HG03460 (cell line): ENCODE measurements around the gene CLSTN2.
"Not testable (repeated sequence)": the region's sequence is repeated elsewhere in the genome, so short reads cannot be mapped to it uniquely, and the experiment has no call there.

Experiments
- ATAC-seq: cut with Tn5 transposase; IDR thresholded peaks from one replicate; pipeline ENCODE4 v1.9.1; 2021; ENCODE audit not compliant: unreplicated experiment

CLSTN2 gene

DNA sequence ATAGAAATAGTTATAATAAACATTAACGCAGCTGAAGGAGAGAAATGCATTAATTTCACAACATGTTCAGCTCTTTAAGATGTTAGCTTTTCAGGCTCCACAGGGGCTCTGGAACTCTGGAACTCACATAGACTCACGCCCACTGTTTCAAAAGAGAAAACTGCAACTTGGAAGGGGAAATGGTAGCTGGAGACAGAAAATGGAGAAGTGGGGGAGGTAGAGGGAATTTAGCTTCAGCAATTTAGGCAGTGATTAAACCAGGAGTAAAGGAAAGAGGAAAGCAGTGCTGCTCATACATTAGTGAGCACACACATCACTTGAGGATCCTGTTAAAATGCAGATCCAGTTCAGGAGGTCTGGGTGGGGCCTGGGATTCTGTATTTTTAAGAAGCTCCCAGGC lies 468.1 kb downstream of the CLSTN2 start:
- no peak for ATAC-seq

DNA sequence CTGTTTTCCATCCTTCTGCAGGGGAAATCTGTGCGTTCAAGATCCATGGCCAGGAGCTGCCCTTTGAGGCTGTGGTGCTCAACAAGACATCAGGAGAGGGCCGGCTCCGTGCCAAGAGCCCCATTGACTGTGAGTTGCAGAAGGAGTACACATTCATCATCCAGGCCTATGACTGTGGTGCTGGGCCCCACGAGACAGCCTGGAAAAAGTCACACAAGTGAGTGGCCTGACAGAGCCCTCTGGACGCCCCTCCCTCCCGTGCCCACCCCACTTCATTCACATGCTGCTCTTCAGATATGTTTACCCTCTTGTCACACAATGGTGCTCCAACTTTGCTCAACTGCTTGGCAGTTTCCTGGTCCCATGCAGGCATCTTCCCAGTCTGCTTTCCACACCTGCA lies 468.6 kb downstream of the CLSTN2 start:
- no peak for ATAC-seq

DNA sequence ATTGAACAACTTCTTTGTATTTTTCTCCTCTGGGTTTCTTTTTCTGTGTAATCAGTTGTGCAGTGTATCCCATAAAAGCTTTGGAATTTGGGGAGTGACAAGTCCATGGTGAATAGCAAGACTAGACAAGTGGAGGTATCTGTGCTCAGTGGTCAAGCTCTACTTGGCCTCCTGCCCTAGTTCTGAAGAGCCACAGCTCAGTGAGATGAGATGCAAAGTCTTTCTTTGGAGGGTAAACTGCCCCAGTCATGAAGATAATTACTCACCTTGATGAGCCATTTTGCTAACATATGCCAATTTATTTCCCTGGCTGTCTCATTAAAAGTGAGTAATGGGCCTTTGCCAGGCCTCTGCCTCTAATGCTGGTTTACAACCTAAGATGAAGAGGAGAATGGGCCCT lies 471.7 kb downstream of the CLSTN2 start:
- ATAC-seq: no peak

DNA sequence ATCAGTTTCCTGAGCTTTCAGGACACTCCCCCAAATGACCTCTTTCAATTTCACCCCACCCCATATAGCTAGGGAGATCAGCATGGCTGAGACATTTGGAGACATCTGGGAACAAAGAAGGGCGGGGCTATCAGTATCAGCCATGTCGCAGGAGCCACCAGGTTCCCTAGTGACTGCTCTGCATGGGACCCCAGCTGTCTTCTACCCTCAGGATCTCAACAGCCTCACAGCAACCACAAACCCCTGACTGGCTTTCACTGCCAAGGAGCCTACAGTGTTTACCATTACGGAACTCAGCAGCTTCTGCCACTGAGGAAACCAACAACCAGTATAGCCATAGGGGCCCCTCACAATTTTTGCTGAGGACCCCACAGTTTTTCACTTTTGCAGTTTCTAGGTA lies 473.3 kb downstream of the CLSTN2 start:
- ATAC-seq: no peak

DNA sequence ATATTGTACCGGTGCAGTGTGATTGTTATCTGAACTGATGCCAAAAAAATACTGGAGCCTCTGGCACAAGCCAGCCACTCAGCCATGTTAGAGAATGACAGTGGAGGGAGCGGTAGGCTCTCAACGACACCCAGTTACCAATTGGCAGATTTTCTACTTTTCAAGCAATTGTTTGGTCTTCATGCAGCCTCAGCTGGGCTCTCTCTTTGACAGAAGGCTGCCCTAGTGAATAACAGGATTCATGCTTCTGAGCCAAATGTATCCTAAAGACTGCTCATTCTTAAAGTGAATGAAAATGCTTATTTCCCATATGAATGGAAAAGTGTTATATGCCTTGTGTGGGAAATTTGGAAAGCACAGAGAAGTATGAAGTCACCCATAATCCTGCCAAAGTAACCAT lies 481.7 kb downstream of the CLSTN2 start:
- ATAC-seq: no peak

DNA sequence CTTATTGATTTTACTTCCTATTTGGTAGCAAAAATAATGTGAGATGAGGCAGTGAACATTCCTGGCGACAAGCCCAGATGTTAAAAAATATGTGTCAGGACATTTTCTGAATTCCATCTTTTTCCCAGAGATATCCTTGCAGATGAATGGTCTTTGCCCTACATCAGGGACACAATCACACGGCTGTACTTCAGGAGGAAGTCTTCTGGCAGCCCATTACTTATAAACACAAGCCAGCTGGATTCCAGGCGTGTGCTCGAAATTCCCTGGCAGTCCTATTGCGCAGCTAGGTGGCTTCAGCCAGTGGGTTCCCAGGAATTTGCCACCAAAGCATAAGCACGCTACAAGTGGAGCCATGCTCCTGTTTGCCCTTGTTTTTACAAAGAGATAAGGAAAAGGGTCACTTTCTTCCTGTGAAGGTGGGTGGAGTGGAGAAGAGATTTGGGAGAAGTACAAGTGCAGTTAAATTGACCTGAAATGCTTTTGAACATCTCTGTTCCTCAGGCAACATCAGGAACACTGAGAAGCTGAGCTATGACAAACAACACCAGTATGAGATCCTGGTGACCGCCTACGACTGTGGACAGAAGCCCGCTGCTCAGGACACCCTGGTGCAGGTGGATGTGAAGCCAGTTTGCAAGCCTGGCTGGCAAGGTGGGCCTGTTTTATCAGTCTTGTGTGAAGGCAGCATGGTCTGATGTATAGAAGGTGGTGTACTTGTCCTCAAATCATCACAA lies 485.8 kb downstream of the CLSTN2 start:
- ATAC-seq: no peak

DNA sequence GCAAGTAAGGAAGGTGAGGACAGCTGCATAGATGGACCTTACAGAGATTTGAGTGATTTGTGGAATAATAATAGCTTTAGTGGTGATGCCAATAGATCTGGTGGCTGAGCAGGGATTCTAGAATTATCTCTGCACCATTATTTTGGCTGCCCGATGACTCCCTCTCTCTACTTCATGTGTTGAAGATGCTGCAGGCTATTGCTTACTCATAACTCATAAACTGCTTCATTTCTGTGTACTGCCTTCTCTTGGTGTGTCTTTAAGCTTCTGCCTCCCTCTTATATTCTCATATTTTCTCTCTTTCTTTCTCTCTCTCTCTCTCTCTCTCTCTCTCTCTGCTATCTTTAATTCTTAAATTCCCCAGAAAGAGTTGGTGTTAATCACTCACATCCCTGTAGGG lies 486.9 kb downstream of the CLSTN2 start:
- ATAC-seq: no peak

DNA sequence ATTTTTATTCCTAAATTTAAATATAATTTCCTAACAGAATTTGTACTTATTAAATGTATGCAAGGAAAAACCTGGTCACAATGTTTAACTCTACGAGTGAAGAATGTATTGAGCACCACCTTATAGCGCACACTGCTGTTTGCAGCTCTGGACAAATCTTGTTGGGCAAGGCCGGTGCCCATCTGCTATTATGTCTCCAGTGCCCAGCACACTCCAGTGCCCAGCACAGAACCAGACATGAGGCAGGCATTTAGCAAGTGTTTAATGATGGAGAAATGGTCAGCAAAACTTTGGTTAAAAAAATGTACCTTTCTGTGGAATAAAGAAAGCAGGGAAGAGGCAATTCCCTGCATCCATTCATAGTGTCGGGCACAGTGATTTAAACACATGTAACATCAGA lies 488.2 kb downstream of the CLSTN2 start:
- no peak for ATAC-seq

DNA sequence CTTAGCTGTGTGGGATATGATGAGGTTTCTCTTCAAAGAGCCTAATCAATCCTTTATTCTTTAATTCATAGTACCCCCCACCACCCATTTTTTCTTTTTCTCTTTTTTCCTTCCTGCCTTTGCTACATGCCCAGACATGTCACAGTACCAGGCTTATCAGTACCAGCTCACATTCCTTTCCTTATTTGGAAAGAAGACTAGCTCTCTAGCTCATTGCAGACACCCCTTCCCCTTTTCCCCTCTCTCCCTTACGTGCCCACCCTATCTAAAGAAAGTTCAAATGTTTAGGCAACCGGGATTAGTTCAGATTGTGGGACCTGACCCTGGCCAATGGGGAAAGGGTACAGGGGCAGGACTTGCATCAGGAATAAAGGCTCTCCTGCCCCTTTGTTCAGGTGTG lies 488.6 kb downstream of the CLSTN2 start:
- not testable (repeated sequence) for ATAC-seq

DNA sequence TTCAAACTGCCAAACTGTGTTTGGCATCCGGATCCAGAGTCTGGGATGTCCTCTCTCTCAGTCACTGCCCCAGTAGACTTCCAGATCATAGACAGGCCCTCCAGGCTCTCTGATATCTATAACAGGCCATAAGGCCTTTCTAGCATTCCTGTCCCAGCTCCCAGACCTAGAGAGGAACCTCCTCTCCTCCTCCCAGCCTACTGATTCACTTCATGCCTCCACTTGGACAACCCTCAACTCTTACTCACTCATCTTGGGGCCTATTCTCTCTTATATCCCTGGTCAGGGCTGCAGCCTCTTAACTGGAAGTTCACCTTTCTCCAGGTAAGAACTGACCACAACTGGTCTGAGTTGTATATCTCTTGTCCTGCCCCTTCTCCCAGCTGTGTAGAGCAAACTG lies 489.2 kb downstream of the CLSTN2 start:
- no peak for ATAC-seq

DNA sequence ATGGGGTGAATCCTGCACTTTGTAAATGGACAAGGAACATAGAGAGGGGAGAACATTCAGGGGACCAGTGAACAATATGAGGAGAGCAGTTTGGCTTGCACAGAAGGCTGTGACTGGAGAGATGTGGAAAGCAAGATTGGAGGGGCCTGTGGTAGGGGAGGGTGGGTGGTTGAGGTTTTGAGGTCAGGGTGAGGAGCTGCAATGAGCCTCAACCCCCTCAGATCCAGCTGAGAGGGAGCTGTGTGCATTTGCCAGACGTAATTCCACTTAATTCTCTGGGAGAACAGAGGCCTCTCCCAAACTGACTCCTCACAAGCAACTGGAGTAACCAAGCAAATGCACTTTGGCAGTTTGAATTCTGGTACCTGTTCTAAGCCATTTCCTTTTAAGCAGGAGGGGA lies 489.7 kb downstream of the CLSTN2 start:
- no peak for ATAC-seq

DNA sequence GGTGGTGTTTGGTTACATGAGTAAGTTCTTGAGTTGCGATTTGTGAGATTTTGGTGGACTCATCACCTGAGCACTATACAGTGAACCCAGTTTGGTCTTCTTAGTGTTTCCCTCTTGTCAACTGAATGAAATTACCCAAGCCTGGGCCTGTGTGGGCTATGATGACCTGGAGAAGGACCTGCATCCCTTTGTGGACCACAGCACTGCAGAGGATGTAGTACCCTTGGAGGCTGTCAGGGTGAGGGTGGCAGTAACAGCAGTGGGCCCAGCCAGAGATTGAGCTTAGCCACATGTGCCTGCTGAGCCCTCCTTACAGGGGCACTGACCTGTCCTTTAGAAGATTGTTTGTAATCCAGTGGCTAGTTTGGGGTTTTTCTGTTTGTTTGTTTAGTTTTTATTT lies 492.8 kb downstream of the CLSTN2 start:
- no peak for ATAC-seq

DNA sequence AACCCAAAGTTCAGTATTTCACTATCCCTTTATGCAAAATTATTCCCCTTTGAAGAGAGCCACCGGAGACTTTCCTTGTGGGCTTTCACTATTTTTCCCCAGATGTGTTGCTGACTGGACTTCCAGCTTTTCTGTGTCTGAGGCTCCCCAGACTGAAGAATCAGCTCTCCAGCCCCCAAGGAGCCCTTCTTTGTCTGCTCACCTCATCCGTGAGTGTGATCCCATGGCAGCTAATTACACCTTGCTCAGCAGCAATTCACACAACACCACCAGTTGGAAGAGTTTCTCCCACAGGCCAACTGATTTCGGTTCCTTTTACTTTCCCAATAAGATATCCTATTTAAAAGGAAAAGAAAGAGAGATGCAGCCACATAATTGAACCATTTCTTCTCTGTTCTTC lies 493.4 kb downstream of the CLSTN2 start:
- ATAC-seq: no peak

DNA sequence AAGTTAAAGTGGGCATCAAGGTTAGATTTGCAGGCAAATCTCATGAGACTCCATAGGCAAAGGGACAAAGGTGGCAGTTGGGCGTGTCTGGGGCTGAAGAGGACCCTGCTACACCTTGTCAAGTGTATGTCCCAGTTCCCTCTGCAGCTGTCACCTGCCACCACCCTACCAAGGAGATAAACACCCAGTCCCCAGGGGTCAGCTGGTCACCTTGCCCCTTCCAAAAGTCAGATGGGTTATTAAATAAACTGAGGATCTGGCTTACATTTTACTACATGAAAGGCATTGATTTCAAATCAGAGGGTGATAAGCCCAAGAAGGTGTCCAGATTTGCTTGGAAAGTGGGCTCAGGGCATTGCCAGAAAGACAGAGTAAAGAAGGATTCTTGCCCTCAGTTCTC lies 494.8 kb downstream of the CLSTN2 start:
- ATAC-seq: no peak

DNA sequence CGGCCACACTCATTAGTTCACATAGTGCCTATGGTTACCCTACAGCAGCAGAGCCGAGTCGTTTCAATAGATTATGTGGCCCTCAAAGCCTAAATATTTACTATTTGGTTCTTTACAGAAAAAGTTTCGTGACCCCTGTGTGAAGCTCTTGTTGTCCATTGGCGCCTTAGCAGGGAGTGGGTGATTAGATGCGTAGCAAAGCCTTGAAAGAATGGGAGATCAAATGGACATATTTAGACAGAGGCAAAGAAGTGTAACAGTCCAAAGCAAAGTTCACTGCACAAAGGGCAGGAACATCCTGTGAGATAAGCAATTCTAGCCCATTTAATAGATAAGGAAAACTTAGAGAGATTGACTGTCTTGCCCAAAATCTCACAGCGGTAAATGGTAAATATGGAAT lies 495.5 kb downstream of the CLSTN2 start:
- ATAC-seq: no peak

DNA sequence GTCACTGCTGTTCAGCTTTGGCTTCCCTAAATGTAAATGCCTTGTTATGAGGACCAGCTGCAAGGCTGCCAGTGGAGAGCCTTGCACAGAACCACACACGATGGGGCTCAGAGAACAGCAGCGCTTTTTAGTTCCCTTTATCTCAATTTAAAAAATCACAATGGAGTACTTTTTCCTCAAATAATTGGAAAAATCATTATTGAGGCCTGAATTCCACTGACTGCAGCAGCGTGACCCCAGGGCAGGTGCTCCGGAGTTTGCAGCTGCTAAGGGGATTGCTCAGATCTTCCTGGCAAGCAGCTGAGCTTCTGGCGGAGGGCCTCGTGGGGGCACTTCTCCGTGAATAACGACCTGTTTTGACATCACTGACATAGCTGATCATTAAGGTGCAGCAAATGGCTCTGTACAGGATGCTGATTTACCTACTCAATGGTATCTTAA lies 497.3 kb downstream of the CLSTN2 start:
- ATAC-seq: no peak

DNA sequence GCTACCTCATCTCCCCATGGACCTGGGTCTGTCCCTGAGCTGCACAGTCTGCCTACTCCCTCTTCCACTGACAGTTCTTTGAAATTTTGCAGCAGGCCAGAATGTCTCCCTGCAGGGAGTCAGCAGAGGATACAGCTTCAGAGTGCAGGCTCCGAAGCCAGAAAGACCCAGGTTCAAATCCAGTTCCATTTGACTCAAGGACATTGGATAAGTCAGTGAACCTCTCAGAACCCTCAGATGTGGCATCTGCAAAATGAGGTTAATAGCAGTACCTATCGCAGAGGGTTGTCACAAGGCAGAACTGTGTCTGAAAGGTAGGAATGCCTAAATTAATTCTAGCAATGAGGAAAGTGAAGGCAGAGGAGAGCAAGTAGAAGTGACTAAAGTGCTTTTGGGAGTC lies 498.4 kb downstream of the CLSTN2 start:
- ATAC-seq: no peak

DNA sequence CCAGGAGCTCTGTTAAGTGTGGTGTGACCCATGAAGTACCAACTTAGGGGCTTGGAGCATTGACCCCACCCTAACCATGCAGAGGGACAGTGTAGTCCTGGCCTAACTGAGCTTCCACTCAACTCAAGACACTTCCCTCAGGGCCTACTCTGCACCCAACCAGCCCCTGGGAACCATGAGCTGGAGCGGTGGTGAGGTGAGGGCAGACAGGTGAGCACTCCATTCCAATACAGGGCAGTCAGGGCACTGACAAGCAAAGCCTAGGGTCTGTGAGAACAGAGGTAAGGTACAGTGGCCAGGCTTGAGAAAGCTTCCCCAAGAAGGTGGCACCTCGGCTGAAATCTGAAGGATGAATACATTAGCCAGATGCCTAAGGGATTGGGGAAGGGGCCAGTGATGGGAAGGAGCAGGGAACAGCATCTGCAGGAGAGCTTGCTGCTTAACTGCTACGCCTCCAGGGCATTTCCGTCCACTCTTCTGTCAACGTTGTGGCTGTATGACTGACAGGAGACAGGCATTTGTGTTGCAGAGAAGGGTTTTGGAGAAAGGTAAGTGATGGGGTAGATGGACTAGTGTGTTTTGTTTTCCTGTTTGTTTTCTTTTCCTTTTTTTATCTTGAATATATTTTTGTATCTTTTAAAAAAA lies 499.4 kb downstream of the CLSTN2 start:
- ATAC-seq: no peak

DNA sequence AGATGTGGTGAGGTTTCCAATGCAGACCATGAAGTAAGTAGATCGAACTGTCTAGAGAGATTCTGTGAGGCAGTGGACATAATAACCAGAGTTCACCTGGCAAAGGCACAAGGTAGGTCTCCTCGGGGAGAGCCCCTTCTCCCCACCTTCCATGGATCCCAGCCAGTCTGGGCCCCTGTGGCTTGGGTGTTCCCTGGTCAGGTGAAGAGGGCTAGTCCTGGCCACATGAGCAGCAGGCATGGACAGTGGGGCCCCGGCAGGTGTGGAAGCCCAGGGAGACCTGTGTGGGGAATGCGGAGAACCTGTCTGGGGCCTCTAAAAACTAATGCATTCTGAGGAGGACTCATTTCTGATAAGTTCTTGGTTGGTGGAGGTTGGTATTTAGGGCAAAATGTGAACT lies 501.4 kb downstream of the CLSTN2 start:
- ATAC-seq: no peak

DNA sequence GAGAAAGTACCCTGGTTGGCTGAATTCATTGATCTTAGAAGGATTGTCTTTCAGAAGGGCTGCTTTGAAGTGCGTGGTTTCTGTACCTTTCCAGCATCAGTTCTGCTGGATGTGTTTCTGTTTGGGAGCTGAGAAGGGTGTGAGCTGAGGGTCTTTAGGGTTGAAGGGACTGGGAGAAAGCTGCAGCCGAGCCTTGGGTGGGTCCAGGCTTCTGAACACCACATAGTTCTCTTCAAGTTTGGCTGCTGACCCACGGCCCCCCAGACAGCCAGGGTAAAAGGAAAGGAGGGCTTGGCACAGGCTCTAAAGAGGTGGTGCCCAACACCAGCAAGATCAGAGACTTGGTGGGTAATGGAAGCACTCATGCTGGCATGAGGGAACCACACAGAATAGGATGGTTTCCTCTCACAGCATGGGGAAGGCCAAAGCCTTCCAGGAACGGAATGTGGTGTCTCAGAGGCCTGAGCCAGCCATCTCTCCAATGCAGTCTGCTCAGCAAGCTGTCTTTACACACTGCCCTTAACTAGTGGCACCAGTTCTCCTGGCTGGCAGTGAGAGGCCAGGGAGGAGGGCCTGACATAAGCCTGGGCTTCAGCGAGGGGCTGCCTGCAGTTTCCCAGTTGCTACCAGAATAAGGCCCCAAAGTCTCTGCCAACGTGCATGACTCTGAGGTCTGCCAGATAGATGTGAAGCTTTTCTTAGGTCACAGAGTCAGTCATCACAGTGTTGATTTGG lies 503.9 kb downstream of the CLSTN2 start:
- ATAC-seq: no peak

DNA sequence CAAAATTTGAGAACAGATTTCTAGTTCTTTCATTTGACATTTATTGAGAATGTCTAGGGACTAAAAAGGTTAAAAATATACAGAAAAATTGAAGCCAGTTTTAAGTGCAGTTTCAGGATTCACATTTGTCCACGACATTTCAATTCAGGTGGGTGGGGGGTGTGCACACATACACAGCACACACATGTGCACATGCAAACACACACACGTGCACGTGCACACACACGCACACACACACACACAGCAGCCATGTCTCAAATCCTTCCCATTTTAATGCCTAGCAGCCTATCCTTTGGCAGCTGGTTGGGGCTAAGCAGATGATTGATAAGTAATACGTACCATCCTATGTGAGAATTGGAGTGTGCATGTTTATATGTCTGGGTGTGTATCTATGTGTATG lies 504.5 kb downstream of the CLSTN2 start:
- no peak for ATAC-seq

DNA sequence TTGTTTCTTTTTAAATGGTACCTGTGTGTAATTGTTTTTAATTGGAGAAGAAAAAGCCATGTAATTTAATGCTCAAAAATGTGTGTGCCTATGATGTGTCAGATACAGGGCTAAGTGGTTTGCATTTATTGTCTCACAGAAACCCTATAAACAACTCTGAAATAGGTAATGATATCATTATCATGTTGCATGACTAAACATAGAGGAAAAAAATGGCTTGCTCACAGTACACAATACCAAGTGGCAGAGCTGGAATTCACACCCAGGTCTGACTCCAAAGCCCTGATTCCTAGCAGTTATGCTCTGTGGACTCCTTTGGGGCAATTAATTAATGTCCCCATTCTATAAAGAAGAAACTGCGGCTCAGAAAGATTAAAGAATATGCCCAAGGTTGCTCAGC lies 505.5 kb downstream of the CLSTN2 start:
- no peak for ATAC-seq
